Endothelial cell of umbilical vein (primary cell): ENCODE results near the gene NUP37. TPM values are rescaled to one million over a fixed set of nuclear protein-coding genes. Genes with fewer than 3 reads are reported as not detected.

Experiments
- BruUV-seq: library from RNA; stranded (reverse); fragments of 400-500 nt; replicated peaks from 2 replicates; lab custom pipeline; 2021; lab: Mats Ljungman, UMichigan
- CTCF ChIA-PET: fragments of 300-600, 350-600 bp; sonication (Branson Sonifier 250); formaldehyde crosslinking; loops from one replicate; lab custom pipeline; 2021; ENCODE audit warnings: antibody characterized with exemption, inconsistent platforms; lab: Charles Lee
- POLR2A ChIA-PET: fragments of 300-600, 350-600 bp; sonication (Branson Sonifier 250); formaldehyde crosslinking; loops from one replicate; lab custom pipeline; 2021; ENCODE audit warnings: antibody characterized with exemption, inconsistent platforms; lab: Charles Lee
- DNase-seq: peaks from one replicate; pipeline ENCODE4 v3.0.0-alpha.2; 2011; ENCODE audit warnings: low read depth, low spot score
- FAIRE-seq: peaks from 2 replicates; lab custom pipeline; 2011; peaks lifted over from hg19 to GRCh38; lab: Jason Lieb, UNC
- H2AFZ ChIP-seq: 2 replicates; pipeline ENCODE4 v1.6.0; 2012; ENCODE audit warnings: low read depth, low read length, control low read depth, inconsistent platforms
- H3K27ac ChIP-seq: 2 replicates; pipeline ENCODE4 v1.5.1; 2011; ENCODE audit warnings: low read depth, mild to moderate bottlenecking, control low read depth, low read length, moderate library complexity; ENCODE audit not compliant: insufficient read depth
- H3K27me3 ChIP-seq, 2 experiments: 2 replicates each; pipeline versions ENCODE4 v1.6.0 to v1.6.1; 2011; ENCODE audit warnings: low read length in 2 of 2, mixed read lengths in 1 of 2; ENCODE audit not compliant: control insufficient read depth in 2 of 2, insufficient read depth in 2 of 2
- H3K36me3 ChIP-seq, 2 experiments: 2 replicates in 1 of 2; 3 replicates in 1 of 2; pipeline ENCODE4 v1.5.1; 2011; ENCODE audit warnings: low read length in 2 of 2, mild to moderate bottlenecking in 1 of 2, moderate library complexity in 1 of 2; ENCODE audit not compliant: control insufficient read depth in 2 of 2, insufficient read depth in 2 of 2; ENCODE audit errors: extremely low read depth in 1 of 2
- H3K4me1 ChIP-seq: 3 replicates; pipeline ENCODE4 v1.5.1; 2011; ENCODE audit warnings: mild to moderate bottlenecking, low read length; ENCODE audit not compliant: control insufficient read depth, insufficient read depth; ENCODE audit errors: extremely low read depth
- H3K4me2 ChIP-seq: 2 replicates; pipeline ENCODE4 v1.6.1; 2011; ENCODE audit warnings: low read length, control low read depth, mixed read lengths; ENCODE audit not compliant: insufficient read depth
- H3K4me3 ChIP-seq, 3 experiments: fragments of 200-600 bp in 1 of 3; sonication (generic), shearing (Covaris generic) in 1 of 3; replicated peaks in 1 of 3; 2 replicates each; pipeline ENCODE4 v1.5.1; 2011 to 2016; ENCODE audit warnings: control low read depth in 3 of 3, low read length in 3 of 3, mild to moderate bottlenecking in 2 of 3, inconsistent platforms in 1 of 3, low read depth in 1 of 3, moderate library complexity in 1 of 3; ENCODE audit not compliant: insufficient read depth in 1 of 3
- H3K79me2 ChIP-seq: 2 replicates; pipeline ENCODE4 v1.6.0; 2012; ENCODE audit warnings: low read length, inconsistent platforms; ENCODE audit not compliant: control insufficient read depth, insufficient read depth
- H3K9ac ChIP-seq: replicated peaks from 2 replicates; pipeline ENCODE3; 2011; ENCODE audit warnings: low read length, control low read depth; ENCODE audit not compliant: insufficient read depth; ENCODE audit errors: extremely low read depth
- H3K9me1 ChIP-seq: replicated peaks from 3 replicates; pipeline ENCODE4 v1.6.0; 2011; ENCODE audit warnings: mild to moderate bottlenecking, low read length; ENCODE audit not compliant: control insufficient read depth, insufficient read depth; ENCODE audit errors: extremely low read depth
- H3K9me3 ChIP-seq: replicated peaks from 2 replicates; pipeline ENCODE4 v1.5.1; 2012; ENCODE audit warnings: low read length, inconsistent platforms; ENCODE audit not compliant: control insufficient read depth, insufficient read depth
- H4K20me1 ChIP-seq: replicated peaks from 2 replicates; pipeline ENCODE3; 2011; ENCODE audit warnings: mild to moderate bottlenecking, low read length; ENCODE audit not compliant: control insufficient read depth, insufficient read depth; ENCODE audit errors: extremely low read depth
- CTCF ChIP-seq, 2 donors: IDR thresholded peaks; 1 replicate in 1 of 2; 2 replicates in 1 of 2; pipeline ENCODE4 v1.5.1; 2011; ENCODE audit warnings: low read length in 2 of 2, mild to moderate bottlenecking in 2 of 2, moderate library complexity in 2 of 2, control low read depth in 1 of 2, inconsistent platforms in 1 of 2, low read depth in 1 of 2; ENCODE audit not compliant: insufficient read depth in 1 of 2; ENCODE audit errors: extremely low read depth in 1 of 2
- EZH2 ChIP-seq: IDR thresholded peaks from 2 replicates; pipeline ENCODE4 v1.6.1; 2012; ENCODE audit warnings: borderline replicate concordance, low read depth, mild to moderate bottlenecking, moderate library complexity, low read length, inconsistent platforms; ENCODE audit not compliant: severe bottlenecking
- FOS ChIP-seq: IDR thresholded peaks from 2 replicates; pipeline ENCODE4 v1.6.1; 2011; ENCODE audit warnings: mild to moderate bottlenecking, low read length, moderate library complexity, borderline replicate concordance; ENCODE audit not compliant: insufficient read depth
- GATA2 ChIP-seq: IDR thresholded peaks from 2 replicates; pipeline ENCODE4 v1.7.0; 2011; ENCODE audit warnings: low read depth, mild to moderate bottlenecking, moderate library complexity, mixed read lengths, low read length; ENCODE audit not compliant: insufficient read length, insufficient read depth
- JUN ChIP-seq: IDR thresholded peaks from 2 replicates; pipeline ENCODE4 v1.6.1; 2011; ENCODE audit warnings: borderline replicate concordance, low read depth; ENCODE audit not compliant: insufficient read length, insufficient read depth
- MAX ChIP-seq: IDR thresholded peaks from 2 replicates; pipeline ENCODE4 v1.6.1; 2011; ENCODE audit not compliant: insufficient read depth, insufficient read length
- MYC ChIP-seq: IDR thresholded peaks from one replicate; pipeline ENCODE4 v1.6.1; 2011; ENCODE audit warnings: mild to moderate bottlenecking, low read depth, low read length
- POLR2A ChIP-seq: IDR thresholded peaks from 2 replicates; pipeline ENCODE4 v1.6.1; 2012; ENCODE audit warnings: low read depth, mild to moderate bottlenecking, control low read depth, low read length
- POLR2AphosphoS5 ChIP-seq: IDR thresholded peaks from 2 replicates; pipeline ENCODE4 v1.6.1; 2012; ENCODE audit warnings: low read depth, mild to moderate bottlenecking, control low read depth, low read length, moderate library complexity; ENCODE audit not compliant: insufficient read depth
- dilution Hi-C: fragments of 300-500 bp; cut with MboI; formaldehyde crosslinking; loops from one replicate; pipeline ENCODE4 v1.15.0; 2019; ENCODE audit warnings: low sequenced_read_pairs; ENCODE audit not compliant: extremely low pct_ligation_motif_present
- intact Hi-C: fragments of 100-400 bp; cut with micrococcal nuclease; formaldehyde crosslinking; loops from one replicate; pipeline ENCODE4 v1.10.0; 2022
- polyA plus RNA-seq, 4 experiments: library from polyadenylated mRNA; depleted of rRNA in 3 of 4; stranded (reverse) in 3 of 4; unstranded in 1 of 4; fragments of >200 nt; gene quantifications; 2 replicates each; pipeline versions ENCODE4 v1.2.1 to v1.2.3, GENCODE V29; 2011 to 2012; ENCODE audit warnings: missing spikeins in 1 of 4
- total RNA-seq: library from RNA; stranded (reverse); gene quantifications from 2 replicates; pipeline ENCODE4 v1.2.3, GENCODE V29; 2021

Gene NUP37
- total and polyA plus RNA-seq, 2 donors (not counting 3 experiments of a cell fraction or from before 2014, with no cell fraction given) = 25.0 to 46.8 TPM

DNA sequence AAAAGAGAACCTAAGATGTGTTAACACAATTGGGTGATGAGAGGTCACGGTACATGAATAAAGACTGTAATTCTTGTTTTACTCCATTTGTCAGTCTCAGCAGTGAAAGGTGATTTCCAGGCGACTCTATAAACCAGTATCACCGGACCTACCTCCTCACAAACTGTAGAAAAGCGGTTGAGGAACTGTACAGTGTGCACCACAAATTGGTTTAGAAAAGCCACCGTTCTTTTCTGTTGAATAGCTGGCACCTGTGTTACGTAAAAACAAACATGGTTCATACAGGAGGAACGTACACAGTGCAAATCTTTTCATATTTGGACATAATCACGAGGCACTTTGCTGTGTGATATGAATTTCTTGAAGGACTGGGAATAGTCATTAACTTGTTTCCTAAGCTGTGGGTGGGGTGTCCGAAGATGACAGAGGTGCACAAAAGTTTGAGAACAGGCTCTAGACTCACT lies 58.8 kb downstream of the NUP37 start:
- POLR2A ChIA-PET = no interaction called here
- Histone ChIP-seq H4K20me1 (no peaks in the 10 kb centered on the region), H3K9me3 (no peaks in the 10 kb centered on the region), H3K4me1 (peaks cover 6% of the 10 kb centered on the region), H3K27me3 (no peaks in the 10 kb centered on the region), H3K79me2 (no peaks in the 10 kb centered on the region), H2AFZ (peak overlapping the region; percentile 95), H3K36me3 (no peaks in the 10 kb centered on the region), H3K9ac (peak overlapping the region; percentile 87), H3K4me2 (peak overlapping the region; percentile 70), H3K4me3 (peak overlapping the region; percentile 66 to 94 (median 85)), H3K9me1 (no peaks in the 10 kb centered on the region), H3K27ac (peak overlapping the region; percentile 68)
- CTCF ChIA-PET = interaction anchor here (0.6 to 1.6 kb wide), 4 partner anchors 34 to 1393 kb away, joined by 3 to 7 read pairs (median 4); no protein-coding TSS in a partner anchor
- TF ChIP-seq POLR2A (no peak), CTCF (IDR thresholded peaks at IDR 0.05; ENCODE audit: extremely low read depth in 1 of 2, insufficient read depth in 1 of 2, low read depth in 1 of 2, low read length in 2 of 2) (no peak), EZH2 (no peak), GATA2 (no peak), MYC (no peak), FOS (no peak), JUN (no peak), MAX (no peak), POLR2AphosphoS5 (no peak)
- intact Hi-C loops = loop anchor here (5.0 to 10.0 kb wide), 2 partner anchors 184 to 1856 kb away; partner anchors contain the start of genes ACTR6 and DRAM1
- BruUV-seq = no TSS peak
- DNase-seq (peak; percentile 44), FAIRE-seq (no peak)
- dilution Hi-C loops = no loop called here
